ENCODE data around the gene GAPDHS.

DNA sequence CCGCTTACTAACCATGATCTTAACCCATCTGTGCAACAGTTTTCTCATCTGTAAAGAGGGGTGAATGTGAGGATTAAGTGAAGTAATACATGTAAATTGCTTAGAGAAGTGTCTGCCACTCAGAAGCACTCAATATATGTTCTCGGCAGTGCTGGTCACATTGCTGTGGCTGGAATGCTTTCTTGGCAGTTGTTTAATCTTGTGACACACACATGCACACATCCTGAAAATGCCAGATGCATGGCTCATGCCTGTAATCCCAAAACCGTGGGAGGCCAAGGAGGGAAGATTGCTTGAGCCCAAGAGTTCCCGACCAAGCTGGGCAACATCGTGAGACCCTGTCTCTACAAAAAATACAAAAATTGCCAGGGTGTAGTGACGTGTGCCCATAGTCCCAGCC, 14.9 kb upstream of the GAPDHS start:
- TF ChIP-seq, protein P1, sequence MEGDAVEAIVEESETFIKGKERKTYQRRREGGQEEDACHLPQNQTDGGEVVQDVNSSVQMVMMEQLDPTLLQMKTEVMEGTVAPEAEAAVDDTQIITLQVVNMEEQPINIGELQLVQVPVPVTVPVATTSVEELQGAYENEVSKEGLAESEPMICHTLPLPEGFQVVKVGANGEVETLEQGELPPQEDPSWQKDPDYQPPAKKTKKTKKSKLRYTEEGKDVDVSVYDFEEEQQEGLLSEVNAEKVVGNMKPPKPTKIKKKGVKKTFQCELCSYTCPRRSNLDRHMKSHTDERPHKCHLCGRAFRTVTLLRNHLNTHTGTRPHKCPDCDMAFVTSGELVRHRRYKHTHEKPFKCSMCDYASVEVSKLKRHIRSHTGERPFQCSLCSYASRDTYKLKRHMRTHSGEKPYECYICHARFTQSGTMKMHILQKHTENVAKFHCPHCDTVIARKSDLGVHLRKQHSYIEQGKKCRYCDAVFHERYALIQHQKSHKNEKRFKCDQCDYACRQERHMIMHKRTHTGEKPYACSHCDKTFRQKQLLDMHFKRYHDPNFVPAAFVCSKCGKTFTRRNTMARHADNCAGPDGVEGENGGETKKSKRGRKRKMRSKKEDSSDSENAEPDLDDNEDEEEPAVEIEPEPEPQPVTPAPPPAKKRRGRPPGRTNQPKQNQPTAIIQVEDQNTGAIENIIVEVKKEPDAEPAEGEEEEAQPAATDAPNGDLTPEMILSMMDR (IDR thresholded peaks at IDR 0.05), result no peak
- no peak for TF ChIP-seq POLR2A (IDR thresholded peaks at IDR 0.05)
